Right ventricle myocardium superior (tissue), 1 donor: ENCODE measurements around the gene TP73. TPM values are rescaled to one million over a fixed set of nuclear protein-coding genes. Genes with fewer than 3 reads are reported as not detected.
A peak's percentile ranks its signal among the peaks of the same experiment; 100 is the strongest.

ENCODE experiments used
- ATAC-seq: fragments of 200-7000 bp; cut with Tn5 transposase; one replicate; pipeline ENCODE4 v1.9.1; 2020; ENCODE audit warnings: mild to moderate bottlenecking; ENCODE audit not compliant: poor library complexity
- DNase-seq: peaks from one replicate; pipeline ENCODE4 v3.0.0-alpha.2; 2020
- intact Hi-C: fragments of 100-400 bp; cut with DNase I; formaldehyde crosslinking; loops from one replicate; pipeline ENCODE4 v1.11.2; 2022
- total RNA-seq: library from RNA; stranded (reverse); fragmentation: NEBNext Ultra II Directional; extraction: Animal tissue kit (Norgen Biotek cat#: 25700); gene quantifications from one replicate; pipeline ENCODE4 v1.2.1, GENCODE V29; 2021
- donor health status: DM: no; HTN: yes; CAD: no; lungs with severe emphysema.

The TP73 gene
- total RNA-seq, 1 donor from 2014 or later: not detected

DNA sequence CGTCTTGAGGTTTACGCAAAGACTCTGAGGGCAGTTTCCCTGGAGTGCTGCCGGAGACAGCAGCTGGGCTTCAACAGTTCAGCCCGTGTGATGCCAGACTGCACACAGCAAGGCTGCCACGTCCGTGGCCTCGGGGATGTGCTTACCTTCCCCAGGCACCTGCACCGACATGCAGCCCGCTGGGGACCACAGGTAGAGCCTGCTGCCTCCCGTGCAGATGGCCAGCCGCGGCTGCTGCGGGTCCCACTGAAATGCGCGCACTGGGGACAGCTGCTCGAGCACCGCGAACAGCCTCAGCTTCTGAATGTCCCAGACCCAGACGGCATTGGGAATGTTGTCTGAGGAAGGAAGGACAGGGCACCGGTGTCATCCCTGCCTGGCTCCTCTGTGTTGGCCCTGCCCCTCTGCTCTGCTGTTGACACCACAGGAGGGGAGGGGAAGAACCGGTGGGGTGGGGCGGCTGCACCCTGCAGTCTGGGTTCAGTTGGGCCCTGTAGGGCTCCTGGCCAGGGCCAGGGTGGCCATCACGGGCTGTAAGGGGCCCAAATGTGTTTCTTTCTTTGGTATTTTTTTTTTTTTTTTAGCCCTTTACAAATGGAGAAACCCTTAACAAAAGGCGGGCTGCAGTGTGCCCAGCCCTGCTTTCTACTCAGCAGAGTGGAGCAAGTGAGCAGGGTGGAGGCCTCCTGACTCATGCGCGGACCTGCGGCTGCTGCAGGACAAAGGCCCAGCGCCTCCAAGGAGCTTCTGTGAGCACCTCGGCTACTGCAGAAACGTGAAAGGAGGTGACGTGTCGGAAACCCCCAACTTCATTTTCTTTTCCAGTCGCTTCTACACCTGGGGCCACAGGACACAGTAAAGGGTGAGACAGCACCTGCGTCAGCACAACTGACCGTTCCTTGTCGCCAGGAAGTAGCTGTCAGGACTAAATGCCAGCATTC is 20.7 kb upstream of the TP73 start:
- DNase-seq: peak; percentile 39
- intact Hi-C loops: no loop called here
- no peak for ATAC-seq

DNA sequence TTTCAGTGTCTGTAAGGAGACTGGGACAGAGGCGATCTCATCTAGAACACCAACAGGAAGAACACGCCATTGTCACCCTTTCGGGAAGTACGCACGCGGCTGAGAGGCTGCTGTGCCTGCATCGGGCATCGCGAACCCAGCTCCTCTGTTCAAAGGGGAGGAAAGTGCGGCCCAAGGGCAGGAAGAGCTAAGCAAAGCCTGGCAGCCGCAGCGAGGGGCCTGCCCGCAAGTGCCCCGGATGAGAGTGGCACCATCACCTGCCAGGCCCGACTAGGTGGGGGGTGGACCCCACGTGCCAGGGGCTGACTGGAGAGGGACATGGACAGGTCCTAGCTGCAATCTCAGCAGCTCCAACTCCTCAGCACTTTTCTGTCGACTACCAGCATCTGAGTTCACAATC is 20.0 kb upstream of the TP73 start:
- intact Hi-C loops: no loop called here
- ATAC-seq (no peak), DNase-seq (peak; percentile 21)

DNA sequence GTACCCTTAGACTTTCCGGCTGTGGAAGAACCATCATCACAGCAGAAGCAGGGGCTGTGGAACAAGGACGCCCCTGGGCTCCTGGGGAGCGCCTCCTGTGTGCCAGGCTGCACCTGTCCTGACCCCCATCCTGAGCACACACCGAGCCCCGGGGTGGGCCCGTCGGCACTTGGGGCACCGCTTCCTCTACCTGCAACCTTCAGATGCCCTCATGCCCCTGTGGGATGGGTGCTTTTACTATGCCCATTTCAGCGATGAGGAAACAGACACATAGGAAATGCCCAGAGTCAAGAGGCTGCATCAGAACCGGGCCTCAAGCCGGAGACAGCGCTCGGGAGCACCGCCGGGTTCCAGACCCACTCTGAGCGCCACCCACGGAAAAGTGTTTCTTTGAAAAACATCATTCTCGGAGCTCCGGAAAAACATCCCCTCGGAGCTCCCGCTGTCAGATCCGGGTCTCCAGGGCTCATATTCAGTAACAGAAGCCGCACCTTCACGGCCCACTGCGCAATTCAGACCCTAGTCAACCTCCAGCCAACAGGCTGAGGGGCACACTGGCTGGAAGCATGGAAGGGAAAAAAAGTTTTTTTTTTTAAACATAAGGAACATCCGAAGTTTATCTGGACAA is 19.5 kb upstream of the TP73 start:
- DNase-seq: peak; percentile 24
- no peak for ATAC-seq
- intact Hi-C loops: no loop called here

DNA sequence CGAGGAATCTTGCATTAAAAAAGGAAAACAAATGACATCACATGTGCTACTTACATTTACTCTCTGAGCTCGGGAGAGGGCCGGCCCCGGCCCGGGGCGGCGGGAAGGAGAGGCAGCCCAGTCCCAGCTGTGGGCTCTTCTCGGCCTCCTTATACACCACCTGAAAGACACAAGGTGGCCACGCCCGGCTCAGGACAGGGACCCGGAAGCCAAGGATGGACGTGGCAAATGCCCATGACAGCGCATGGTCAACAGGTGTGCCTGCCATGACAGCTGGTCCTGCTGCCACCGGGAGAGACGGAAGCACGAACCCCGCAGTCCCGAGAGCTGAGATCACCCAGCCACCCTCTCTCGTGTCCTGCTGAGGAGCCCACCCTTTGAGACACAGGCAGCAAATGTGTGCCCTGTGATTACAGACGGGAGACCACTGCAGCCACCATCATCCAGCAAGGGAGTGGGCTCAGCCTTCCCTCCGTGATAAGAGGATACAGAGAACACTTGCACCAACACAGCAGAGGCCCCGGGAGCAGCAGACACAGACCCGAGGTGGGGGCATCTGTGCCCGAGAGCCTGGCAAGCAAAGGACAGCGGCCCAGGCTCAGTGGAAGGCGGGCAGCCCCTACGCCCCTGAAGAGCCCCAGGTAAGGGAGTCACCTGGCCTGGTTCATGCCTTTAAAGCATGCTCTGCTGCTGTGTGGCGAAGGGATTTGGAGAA is 18.8 kb upstream of the TP73 start:
- intact Hi-C loops: no loop called here
- ATAC-seq (no peak), DNase-seq (peak; percentile 36)

DNA sequence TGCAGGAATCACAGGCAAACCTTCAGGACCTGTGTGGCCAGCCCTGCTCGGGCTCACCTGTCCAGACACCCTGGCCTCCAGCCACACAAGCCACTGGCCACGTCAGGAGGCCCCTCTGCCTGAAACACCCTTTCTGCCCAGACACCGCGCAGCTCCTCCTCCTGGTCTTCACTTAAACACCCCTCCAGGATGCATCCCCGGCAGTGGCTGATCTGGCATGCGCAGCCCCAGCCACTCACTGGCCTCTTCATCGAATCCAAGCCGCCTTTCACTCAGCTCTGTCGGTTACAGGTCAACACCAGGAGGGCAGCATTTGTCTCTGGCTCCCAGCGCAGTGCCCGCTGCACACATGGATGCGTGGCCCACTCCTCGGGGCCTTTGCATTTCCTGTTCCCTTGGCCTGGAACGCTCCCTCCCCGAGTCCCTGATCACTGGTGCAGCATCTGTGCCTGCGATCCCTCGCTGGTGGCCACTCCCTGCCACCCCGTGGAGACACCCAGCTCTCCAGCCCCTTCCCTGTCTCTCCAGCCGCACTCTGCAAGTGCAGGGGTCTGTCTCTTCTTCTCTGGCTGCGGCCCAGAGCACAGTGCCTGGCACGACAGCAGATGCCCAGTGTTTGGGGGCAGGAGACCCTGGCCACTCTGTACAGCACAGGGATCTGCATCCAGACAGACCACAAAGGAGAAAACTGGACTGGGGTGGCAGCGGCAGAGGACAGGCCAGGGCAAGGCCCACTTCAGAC is 18.1 kb upstream of the TP73 start:
- peak; percentile 30 for DNase-seq
- ATAC-seq: no peak
- intact Hi-C loops: no loop called here

DNA sequence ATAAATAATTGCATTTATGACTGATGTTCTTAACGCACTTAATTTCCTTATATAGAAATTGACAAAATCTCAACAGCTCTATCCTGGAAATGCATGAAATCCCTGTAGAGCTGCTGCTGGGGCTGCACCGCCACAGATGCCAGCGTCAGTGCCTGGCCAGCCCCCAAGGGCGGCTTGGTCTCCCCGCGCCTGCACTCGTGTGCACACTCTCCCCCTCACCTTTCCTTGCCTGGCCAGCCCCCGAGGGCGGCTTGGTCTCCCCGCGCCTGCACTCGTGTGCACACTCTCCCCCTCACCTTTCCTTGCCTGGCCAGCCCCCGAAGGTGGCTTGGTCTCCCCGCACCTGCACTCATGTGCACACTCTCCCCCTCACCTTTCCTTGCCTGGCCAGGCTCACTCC is 16.2 kb upstream of the TP73 start:
- DNase-seq (no peak), ATAC-seq (no peak)
- intact Hi-C loops: no loop called here

DNA sequence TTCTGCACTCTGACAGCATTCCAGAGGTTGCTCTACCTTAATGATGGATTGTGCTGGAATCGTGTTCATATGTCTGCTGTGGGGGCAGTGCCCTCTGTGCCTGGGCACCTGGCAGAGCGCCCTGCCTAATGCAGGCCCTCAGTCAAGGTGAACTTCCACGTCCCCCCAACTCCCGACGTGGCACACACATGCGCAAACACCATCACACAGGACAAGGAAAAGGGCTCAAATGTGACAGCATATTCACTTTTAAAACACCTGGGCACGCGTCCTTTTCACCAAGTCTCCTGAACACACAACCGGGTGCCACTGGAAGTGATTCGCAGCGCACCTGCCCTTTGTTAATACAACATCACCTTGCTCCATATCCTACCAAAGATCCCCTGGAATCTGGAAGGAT is 15.8 kb upstream of the TP73 start:
- intact Hi-C loops: no loop called here
- ATAC-seq: no peak
- peak; percentile 25 for DNase-seq

DNA sequence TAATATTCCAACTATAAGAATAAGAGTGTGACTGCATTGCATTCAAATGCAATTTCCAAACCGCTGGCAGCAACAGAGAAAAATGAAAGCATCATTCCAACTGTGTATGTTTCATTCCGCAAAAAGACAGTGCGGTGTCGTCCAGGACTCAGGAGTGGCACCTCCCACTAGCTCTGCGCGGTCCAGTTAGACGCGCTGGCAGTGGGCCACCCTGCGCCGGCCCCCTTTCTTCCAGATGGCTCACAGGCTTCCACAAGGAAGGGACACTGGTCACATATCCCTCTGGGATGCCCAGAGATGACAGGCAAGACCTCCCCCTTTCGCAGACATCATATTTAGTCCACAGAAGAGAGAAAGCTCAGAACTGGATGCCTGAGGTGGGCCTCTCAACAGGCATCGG is 14.3 kb upstream of the TP73 start:
- intact Hi-C loops: no loop called here
- peak; percentile 27 for DNase-seq
- ATAC-seq: no peak

DNA sequence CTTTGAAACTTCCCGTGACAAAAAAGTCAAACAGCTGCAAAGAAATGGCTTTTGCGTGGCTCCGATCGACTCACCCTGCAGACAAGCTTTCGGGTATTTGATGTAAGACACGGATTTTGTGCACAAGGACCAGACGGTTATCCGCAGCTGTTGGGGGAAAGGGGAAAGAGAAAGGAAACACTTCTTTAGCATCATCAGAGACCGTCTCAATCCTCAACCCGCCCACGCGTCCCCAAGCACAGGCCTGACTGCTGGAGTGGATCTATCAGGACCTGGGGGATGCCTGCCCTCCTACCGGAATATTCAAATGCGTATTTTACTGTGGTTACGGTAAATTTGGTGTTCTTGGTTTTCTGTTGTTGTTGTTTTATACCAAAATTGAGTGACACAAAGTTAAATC is 13.6 kb upstream of the TP73 start:
- no peak for ATAC-seq
- no peak for DNase-seq
- intact Hi-C loops: no loop called here

DNA sequence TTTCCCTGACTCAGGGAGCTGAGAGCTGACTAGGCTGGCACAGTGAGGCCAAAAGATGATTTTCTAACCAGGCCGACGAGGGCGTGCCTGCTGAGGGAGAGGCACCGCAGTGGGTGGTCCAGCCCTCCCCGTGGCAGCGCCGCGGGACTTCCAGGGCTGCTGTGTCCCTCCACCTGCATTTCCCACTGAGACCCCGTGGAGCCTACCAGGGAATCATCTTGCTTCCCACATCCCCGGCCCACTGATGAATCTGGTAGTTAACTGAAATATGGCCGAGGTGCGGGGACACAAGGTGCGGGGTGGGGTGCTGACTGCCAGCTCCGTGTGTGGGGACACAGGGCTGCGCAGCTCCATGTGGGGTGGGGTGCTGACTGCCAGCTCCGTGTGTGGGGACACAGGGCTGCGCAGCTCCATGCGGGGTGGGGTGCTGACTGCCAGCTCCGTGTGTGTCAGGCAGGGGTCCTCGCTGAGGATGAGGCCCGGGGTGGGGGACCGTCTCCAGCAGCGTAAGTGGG is 12.9 kb upstream of the TP73 start:
- no peak for ATAC-seq
- intact Hi-C loops: no loop called here

DNA sequence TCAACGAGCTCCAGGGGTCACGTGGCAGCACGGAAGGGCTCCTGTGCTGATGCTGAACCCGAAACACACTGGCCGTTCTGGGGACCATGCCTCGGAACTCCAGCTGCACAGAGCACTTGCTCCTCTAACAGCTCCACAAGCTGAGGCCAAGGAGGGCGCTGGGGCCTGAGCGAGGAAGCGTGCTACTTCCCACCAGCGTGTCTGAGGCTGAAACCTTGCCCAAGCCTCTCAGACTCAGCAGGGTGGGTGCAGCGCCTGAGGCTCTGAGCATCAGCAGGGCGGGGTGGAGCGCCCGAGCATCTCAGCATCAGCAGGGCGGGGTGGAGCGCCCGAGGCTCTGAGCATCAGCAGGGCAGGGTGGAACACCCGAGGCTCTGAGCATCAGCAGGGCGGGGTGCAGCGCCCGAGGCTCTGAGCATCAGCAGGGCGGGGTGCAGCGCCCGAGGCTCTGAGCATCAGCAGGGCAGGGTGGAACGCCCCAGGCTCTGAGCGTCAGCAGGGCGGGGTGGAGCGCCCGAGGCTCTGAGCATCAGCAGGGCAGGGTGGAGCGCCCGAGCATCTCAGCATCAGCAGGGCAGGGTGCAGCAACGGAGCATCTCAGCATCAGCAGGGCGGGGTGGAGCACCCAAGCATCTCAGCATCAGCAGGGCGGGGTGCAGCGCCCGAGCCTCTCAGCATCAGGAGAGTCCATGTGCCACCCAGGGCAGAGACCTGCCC is 12.0 kb upstream of the TP73 start:
- intact Hi-C loops: no loop called here
- no peak for DNase-seq
- ATAC-seq: no peak

More for the DNA sequence above, 12.9 kb upstream of the TP73 start:
- DNase-seq: peak; percentile 18

DNA sequence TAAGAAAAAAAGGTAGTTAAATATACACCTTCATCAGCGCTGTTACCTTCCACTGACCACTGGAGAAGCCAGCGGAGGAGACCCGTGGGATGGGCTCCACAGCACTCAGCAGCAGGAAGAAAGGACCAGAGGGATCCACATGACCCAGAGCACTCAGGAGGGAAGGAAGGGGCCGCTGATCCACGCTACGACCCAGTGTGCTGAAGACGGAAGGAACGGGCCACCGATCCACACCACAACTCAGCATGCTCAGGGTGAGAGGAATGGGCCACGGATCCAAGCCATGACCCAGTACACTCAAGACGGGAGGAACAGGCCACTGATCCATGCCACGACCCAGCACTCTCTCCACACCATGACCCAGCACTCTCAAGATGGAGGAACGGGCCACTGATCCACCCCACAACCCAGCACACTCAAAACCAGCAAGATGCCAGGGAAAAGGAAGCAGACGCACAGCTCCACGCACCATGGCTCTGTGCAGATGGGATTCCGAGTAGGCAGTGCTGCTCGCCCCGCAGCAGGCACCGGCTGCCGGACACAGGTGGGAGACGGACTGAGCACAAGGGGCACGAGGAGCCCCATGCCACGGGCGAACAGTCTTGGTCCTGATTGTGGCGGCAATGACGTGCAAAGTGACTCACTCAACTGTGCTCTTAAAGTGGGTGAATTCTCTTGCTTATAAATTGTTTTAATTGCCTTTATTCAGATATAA is 11.1 kb upstream of the TP73 start:
- intact Hi-C loops: no loop called here
- DNase-seq: no peak
- no peak for ATAC-seq

DNA sequence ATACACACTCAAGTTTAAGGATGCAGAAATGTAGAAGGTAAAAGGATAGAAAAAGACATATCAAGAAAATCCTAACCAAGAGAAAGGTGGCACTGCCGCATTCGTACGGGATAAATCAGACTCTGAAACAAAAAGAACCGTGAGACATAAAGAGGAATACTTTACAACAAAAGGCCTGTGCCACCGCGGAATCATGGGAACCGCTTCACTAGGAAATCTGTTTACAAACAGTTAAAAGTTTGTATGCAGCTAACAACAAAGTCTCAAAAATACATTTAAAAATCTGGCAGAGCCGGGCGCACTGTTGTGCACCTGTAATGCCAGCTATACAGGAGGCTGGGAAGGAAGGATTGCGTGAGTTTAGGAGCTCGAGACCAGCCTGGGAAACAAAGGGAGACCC is 10.5 kb upstream of the TP73 start:
- no peak for DNase-seq
- intact Hi-C loops: no loop called here
- ATAC-seq: no peak

DNA sequence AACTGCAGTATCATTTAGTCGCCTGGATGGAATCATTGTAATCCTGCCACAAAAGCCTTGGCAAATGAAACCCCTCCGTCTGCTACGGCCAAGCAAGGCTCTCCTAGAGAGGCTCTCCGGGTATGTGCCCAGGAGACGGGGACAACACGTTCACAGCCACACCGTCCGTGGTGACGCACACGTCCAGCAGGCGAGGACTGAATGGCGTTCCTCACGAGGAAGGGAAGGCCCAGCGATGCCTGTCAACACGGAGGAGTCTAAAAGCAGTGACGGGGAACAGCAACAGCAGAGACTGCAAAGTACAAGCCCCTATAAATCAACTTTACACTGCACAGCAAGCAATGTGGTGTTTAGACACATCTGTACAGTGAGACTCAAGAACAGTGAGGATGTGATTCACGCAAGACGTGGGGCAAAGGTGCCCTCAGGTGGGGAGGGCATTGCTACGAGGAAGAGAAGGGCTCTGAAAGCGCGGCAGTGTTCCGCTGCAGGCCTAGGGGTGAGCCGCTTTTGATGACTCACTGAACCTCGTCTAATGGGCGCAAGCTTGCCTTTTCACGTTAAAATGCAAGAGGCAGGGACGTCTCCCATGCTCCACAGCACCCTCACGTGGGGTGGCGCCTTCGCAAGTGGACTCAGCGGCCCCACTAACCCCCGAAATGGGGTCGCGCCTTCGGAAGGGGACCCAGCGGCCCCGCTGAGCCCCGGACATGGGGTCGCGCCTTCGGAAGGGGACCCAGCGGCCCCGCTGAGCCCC is 9.2 kb upstream of the TP73 start:
- ATAC-seq: no peak
- no peak for DNase-seq
- intact Hi-C loops: no loop called here

DNA sequence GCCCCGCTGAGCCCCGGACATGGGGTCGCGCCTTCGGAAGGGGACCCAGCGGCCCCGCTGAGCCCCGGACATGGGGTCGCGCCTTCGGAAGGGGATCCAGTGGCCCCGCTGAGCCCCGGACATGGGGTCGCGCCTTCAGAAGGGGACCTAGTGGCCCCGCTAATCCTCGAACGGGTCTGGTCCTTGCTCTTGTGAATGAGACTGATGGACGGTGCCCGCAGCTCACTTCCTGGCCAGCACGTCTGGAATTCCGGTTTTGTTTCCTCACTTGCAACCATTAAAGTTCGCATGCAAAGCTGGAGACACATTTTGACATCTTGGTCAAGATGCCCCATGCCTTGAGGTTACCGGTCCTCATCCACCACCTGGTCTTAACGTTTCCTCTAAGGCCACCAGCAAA is 8.0 kb upstream of the TP73 start:
- ATAC-seq (no peak), DNase-seq (no peak)
- intact Hi-C loops: no loop called here

DNA sequence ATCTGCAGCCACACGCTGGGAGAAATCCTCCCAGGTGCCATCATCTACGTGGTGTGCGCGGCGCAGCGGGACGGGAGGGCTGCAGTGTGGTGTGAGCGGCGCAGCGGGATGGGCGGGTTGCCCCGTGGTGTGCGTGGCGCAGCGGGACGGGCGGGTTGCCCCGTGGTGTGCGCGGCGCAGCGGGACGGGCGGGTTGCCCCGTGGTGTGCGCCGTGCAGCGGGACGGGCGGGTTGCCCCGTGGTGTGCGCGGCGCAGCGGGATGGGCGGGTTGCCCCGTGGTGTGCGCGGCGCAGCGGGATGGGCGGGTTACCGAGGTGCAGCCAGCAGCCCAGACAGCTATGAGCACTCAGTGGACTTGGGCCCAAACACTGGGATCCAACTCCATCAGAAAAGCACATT is 7.1 kb upstream of the TP73 start:
- intact Hi-C loops: no loop called here
- DNase-seq (no peak), ATAC-seq (no peak)
